T-helper 22 cell (primary cell): ENCODE data around the gene ETNK2.

Source experiments
- DNase-seq: peaks from one replicate; pipeline ENCODE4 v3.0.0-alpha.2; 2020; ENCODE audit warnings: low read depth

The ETNK2 gene

GRCh38 chr1:204151552-204152309 lies at the start of gene ETNK2:
Gene ETNK2 (minus strand): TSS chr1:204152044. CDS start chr1:204151852, 192 bp downstream.
- peak; percentile 56 for DNase-seq

GRCh38 chr1:204201348-204202040 lies 49.6 kb upstream of the ETNK2 start:
- DNase-seq = no peak

- DNase-seq = no peak
These were observed 47.7 kb upstream of the ETNK2 start for GRCh38 chr1:204199579-204199978.

GRCh38 chr1:204198348-204199340 lies 46.8 kb upstream of the ETNK2 start:
- DNase-seq = no peak

GRCh38 chr1:204197068-204197467 lies 45.2 kb upstream of the ETNK2 start:
- DNase-seq = no peak

- DNase-seq = no peak
These were observed 44.4 kb upstream of the ETNK2 start, which contains the start of gene KISS1 for GRCh38 chr1:204196068-204196795. Gene KISS1 (minus strand): TSS chr1:204196491. CDS start chr1:204192876, 3,615 bp downstream.

GRCh38 chr1:204194771-204195170 lies 42.9 kb upstream of the ETNK2 start:
- DNase-seq = no peak

GRCh38 chr1:204194080-204194479 lies 42.2 kb upstream of the ETNK2 start:
- no peak for DNase-seq

- DNase-seq = no peak
These were observed 40.9 kb upstream of the ETNK2 start for GRCh38 chr1:204192589-204193352.

- DNase-seq = no peak
These were observed 40.2 kb upstream of the ETNK2 start for GRCh38 chr1:204192046-204192445.

- no peak for DNase-seq
These were observed 39.6 kb upstream of the ETNK2 start for GRCh38 chr1:204191456-204191855.

- no peak for DNase-seq
These were observed 38.7 kb upstream of the ETNK2 start for GRCh38 chr1:204190212-204191211.

- no peak for DNase-seq
These were observed 37.3 kb upstream of the ETNK2 start for GRCh38 chr1:204188959-204189639.

GRCh38 chr1:204186597-204186996 lies 34.8 kb upstream of the ETNK2 start:
- DNase-seq = no peak

GRCh38 chr1:204181116-204181515 lies 29.3 kb upstream of the ETNK2 start:
- no peak for DNase-seq

GRCh38 chr1:204180133-204180532 lies 28.3 kb upstream of the ETNK2 start:
- no peak for DNase-seq

- no peak for DNase-seq
These were observed 26.8 kb upstream of the ETNK2 start for GRCh38 chr1:204178487-204179281.

- no peak for DNase-seq
These were observed 25.3 kb upstream of the ETNK2 start for GRCh38 chr1:204177133-204177532.
